Endothelial cell of umbilical vein (primary cell): ENCODE data around the gene RIBC1.

Source experiments
- EZH2 ChIP-seq: IDR thresholded peaks from 2 replicates; pipeline ENCODE4 v1.6.1; 2012; ENCODE audit warnings: borderline replicate concordance, low read depth, mild to moderate bottlenecking, moderate library complexity, low read length, inconsistent platforms; ENCODE audit not compliant: severe bottlenecking
- FOS ChIP-seq: IDR thresholded peaks from 2 replicates; pipeline ENCODE4 v1.6.1; 2011; ENCODE audit warnings: mild to moderate bottlenecking, low read length, moderate library complexity, borderline replicate concordance; ENCODE audit not compliant: insufficient read depth
- GATA2 ChIP-seq: IDR thresholded peaks from 2 replicates; pipeline ENCODE4 v1.7.0; 2011; ENCODE audit warnings: low read depth, mild to moderate bottlenecking, moderate library complexity, mixed read lengths, low read length; ENCODE audit not compliant: insufficient read length, insufficient read depth
- POLR2A ChIP-seq: IDR thresholded peaks from 2 replicates; pipeline ENCODE4 v1.6.1; 2012; ENCODE audit warnings: low read depth, mild to moderate bottlenecking, control low read depth, low read length
- POLR2AphosphoS5 ChIP-seq: IDR thresholded peaks from 2 replicates; pipeline ENCODE4 v1.6.1; 2012; ENCODE audit warnings: low read depth, mild to moderate bottlenecking, control low read depth, low read length, moderate library complexity; ENCODE audit not compliant: insufficient read depth
- TF ChIP-seq, protein P1 (sequence below), 2 donors: IDR thresholded peaks; 1 replicate in 1 of 2; 2 replicates in 1 of 2; pipeline ENCODE4 v1.5.1; 2011; ENCODE audit warnings: low read length in 2 of 2, mild to moderate bottlenecking in 2 of 2, moderate library complexity in 2 of 2, control low read depth in 1 of 2, inconsistent platforms in 1 of 2, low read depth in 1 of 2; ENCODE audit not compliant: insufficient read depth in 1 of 2; ENCODE audit errors: extremely low read depth in 1 of 2
- TF ChIP-seq, protein P2 (sequence below): IDR thresholded peaks from 2 replicates; pipeline ENCODE4 v1.6.1; 2011; ENCODE audit not compliant: insufficient read depth, insufficient read length

GRCh38 chrX:53421772-53422085, 944 bp upstream of the RIBC1 start:
- TF ChIP-seq, protein P1, sequence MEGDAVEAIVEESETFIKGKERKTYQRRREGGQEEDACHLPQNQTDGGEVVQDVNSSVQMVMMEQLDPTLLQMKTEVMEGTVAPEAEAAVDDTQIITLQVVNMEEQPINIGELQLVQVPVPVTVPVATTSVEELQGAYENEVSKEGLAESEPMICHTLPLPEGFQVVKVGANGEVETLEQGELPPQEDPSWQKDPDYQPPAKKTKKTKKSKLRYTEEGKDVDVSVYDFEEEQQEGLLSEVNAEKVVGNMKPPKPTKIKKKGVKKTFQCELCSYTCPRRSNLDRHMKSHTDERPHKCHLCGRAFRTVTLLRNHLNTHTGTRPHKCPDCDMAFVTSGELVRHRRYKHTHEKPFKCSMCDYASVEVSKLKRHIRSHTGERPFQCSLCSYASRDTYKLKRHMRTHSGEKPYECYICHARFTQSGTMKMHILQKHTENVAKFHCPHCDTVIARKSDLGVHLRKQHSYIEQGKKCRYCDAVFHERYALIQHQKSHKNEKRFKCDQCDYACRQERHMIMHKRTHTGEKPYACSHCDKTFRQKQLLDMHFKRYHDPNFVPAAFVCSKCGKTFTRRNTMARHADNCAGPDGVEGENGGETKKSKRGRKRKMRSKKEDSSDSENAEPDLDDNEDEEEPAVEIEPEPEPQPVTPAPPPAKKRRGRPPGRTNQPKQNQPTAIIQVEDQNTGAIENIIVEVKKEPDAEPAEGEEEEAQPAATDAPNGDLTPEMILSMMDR (IDR thresholded peaks at IDR 0.05; ENCODE audit: extremely low read depth in 1 of 2, insufficient read depth in 1 of 2, low read depth in 1 of 2, low read length in 2 of 2): no peak
- no peak for TF ChIP-seq POLR2A
- TF ChIP-seq EZH2: no peak
- TF ChIP-seq, protein P2, sequence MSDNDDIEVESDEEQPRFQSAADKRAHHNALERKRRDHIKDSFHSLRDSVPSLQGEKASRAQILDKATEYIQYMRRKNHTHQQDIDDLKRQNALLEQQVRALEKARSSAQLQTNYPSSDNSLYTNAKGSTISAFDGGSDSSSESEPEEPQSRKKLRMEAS: no peak
- TF ChIP-seq GATA2: no peak
- TF ChIP-seq FOS: no peak
- TF ChIP-seq POLR2AphosphoS5: peak; percentile 5
